Stimulated activated naive CD8-positive, alpha-beta T cell treated with anti-CD3 and anti-CD28 coated beads, Interleukin-15, amount 100 ng/mL, for 72 hours (primary cell): ENCODE measurements around the gene FAF1.

Source experiments
- ATAC-seq: fragments of 150-1000 bp; cut with Tn5 transposase; 2 replicates; pipeline ENCODE4 v1.10.0; 2021; ENCODE audit warnings: mild to moderate bottlenecking, moderate library complexity
- DNase-seq, 2 donors: peaks; one replicate each; pipeline ENCODE4 v3.0.0; 2021 to 2022
- H3K27ac Mint-ChIP-seq, 2 donors: one replicate each; pipeline ENCODE4 v1.8.0; 2022; ENCODE audit warnings: mild to moderate bottlenecking in 2 of 2, mixed read lengths in 2 of 2, moderate library complexity in 2 of 2
- H3K27me3 Mint-ChIP-seq: one replicate; pipeline ENCODE4 v1.8.0; 2022; ENCODE audit warnings: mixed read lengths
- H3K4me1 Mint-ChIP-seq: one replicate; pipeline ENCODE4 v1.8.0; 2022; ENCODE audit warnings: mild to moderate bottlenecking, mixed read lengths
- H3K4me3 Mint-ChIP-seq, 2 donors: one replicate each; pipeline ENCODE4 v1.8.0; 2022; ENCODE audit warnings: mild to moderate bottlenecking in 2 of 2, mixed read lengths in 2 of 2, moderate library complexity in 1 of 2
- H3K9me3 Mint-ChIP-seq, 2 donors: one replicate each; pipeline ENCODE4 v1.8.0; 2022; ENCODE audit warnings: mixed read lengths in 2 of 2

The FAF1 gene

DNA sequence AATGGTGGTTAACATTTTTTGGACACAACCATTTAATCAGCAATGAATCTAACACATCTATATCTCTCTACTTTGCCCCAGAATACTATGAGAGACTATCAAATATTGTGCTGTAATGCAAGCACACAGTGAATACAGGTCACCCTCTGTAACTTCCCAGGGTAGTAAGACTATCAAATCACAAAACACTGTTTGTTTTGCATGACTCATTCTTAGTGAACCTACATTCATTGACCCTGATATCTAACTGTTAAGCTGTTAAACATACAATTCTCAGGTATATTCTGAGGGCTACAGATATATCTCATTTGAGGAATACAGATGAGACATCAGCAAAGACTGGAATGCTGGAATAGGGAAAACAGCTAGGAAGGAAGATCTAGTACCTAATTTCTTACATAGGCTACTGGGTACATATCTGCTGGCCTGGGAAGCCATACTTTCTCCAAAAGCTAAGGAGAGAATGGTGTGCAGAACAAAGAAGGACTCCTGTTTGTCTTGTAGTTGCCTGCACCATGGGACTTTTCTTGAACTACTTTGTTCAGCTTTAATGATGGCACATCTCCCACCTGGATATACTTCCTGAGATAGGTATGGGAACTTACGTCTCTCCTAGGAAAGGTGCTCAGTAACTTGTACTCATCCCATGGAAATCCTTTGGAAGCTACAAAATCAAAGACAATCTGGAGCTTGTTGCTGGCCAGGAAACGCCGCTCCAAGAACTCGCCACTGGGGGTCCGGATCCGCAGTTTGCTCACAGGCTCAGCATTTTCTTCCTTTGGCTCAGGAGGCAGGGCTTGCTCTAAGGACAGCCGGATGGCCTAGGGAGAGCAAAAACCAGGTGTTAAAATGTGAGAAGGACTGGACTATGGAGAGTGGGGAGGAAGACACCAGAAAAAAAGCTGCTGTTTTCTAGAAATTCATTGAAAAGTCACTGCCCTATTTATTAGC is 484.9 kb downstream of the FAF1 start:
- Mint-ChIP-seq H3K4me3 (no peak overlapping the region), H3K27ac (no peak overlapping the region), H3K27me3 (no peaks in the 10 kb centered on the region), H3K9me3 (no peaks in the 10 kb centered on the region), H3K4me1 (no peaks in the 10 kb centered on the region)
- no peak for ATAC-seq
- no peak for DNase-seq

DNA sequence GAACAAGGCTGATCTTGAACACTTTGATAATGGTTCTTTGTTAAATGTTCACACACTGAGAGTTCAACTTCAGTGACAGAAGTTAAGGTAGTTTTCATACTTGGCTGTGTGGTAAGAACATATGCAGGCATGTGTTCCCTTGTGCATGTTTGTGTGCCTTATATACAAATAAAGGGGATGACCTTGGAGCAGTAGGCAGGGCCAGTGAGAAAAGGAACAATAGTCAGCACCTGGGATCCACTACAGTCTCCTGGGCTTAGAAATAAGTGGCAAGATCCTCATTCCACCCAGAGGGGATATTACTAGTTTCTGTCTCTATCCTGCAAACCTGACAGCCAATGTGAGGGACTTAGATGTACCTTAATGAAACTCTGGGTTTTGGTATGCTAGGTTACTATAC is 486.6 kb downstream of the FAF1 start:
- ATAC-seq, result no peak
- Mint-ChIP-seq H3K27ac (no peak overlapping the region), H3K9me3 (no peaks in the 10 kb centered on the region), H3K4me3 (no peak overlapping the region), H3K4me1 (no peaks in the 10 kb centered on the region), H3K27me3 (no peaks in the 10 kb centered on the region)
- no peak for DNase-seq

DNA sequence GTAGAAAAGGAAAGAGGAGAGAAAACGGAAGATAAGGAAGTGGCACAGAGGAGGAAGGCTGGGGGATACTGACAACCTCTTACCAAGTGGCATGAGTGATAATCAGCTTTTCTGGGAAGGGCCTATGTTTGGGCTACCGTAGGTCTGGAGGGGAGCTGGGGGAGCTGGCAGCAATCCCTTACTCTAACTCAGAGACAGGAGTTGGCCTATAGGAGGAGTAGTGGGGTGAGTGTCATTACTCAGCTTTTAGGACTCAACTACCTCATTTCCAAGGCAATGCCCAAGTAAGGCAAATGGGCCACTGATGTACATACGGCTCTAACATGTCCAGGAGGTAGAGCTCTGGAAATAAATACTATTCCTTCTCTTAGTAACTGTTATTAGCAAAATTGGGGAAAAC is 488.1 kb downstream of the FAF1 start:
- ATAC-seq (no peak), DNase-seq (no peak)
- Mint-ChIP-seq H3K4me3 (no peak overlapping the region), H3K9me3 (no peaks in the 10 kb centered on the region), H3K27ac (no peak overlapping the region), H3K4me1 (no peaks in the 10 kb centered on the region), H3K27me3 (no peaks in the 10 kb centered on the region)

DNA sequence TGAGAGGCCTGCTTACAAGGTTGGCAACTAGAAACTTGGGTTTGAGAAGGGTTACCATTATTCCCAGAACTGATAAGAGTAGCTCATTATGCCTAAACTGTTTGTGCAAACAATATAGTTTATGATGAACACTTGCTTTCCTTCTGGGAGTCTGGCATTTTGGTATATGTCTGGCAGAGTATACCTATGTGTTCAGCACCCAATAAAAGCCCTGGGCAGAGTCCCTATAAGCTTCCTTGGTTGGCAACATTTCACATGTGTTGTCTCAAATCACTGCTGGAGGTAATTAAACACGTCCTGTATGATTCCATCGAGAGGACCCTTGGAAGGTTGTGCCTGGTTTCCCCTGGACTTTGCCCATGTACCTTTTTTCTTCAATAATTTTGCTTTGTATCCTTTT is 497.1 kb downstream of the FAF1 start:
- Mint-ChIP-seq H3K27ac (peak overlapping the region in 1 of 2 donors; percentile 42), H3K4me3 (no peak overlapping the region), H3K9me3 (no peaks in the 10 kb centered on the region), H3K27me3 (no peaks in the 10 kb centered on the region), H3K4me1 (peaks cover 6% of the 10 kb centered on the region)
- no peak for DNase-seq
- no peak for ATAC-seq

DNA sequence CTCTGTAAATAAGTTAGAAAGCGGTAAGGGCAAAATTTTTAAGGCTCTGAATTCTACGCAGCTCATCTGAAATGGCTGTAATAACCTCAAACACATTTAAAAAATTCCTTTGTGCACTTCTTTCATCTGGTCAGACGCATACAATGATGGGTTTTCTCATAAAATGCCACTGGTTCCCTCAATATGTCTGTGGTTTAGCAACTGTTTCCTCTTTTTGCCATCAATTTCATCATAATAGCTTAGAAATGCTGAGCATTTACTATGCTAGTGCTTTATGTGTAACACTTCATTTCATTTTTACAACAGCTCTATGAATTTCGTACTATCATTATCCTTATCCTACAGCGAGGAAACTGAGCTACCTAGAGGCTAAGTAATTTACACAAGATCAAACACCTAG is 501.6 kb downstream of the FAF1 start:
- H3K4me3 Mint-ChIP-seq, result no peak overlapping the region
- peak overlapping the region in 1 of 2 donors; percentile 71 for H3K27ac Mint-ChIP-seq
- no peaks in the 10 kb centered on the region for H3K9me3 Mint-ChIP-seq
- DNase-seq (no peak), ATAC-seq (peak; percentile 59)
- peaks cover 14% of the 10 kb centered on the region for H3K4me1 Mint-ChIP-seq
- H3K27me3 Mint-ChIP-seq, result no peaks in the 10 kb centered on the region

DNA sequence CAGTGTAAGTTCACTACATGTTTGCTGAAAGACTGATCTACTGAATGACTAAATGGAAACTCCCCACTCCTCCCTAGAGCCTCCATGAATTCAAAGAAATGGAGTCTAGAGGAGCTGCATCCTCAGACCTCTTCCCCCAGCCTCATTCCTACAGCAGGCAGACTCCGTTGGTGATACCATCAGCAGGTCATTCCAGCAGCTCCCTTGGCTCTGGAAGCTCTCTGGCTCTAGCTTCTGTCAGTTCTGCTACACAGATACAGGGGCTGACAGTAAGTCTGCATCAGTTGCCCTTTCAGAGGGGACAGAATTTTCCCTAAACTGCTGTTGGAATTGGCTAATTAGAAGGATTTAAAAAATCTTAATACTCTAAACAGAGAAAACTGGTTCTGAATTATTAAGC is 505.2 kb downstream of the FAF1 start:
- Mint-ChIP-seq H3K9me3 (no peaks in the 10 kb centered on the region), H3K4me3 (no peak overlapping the region), H3K4me1 (peaks cover 41% of the 10 kb centered on the region), H3K27me3 (no peaks in the 10 kb centered on the region), H3K27ac (peak overlapping the region; percentile 13 to 57)
- ATAC-seq (no peak), DNase-seq (no peak)

DNA sequence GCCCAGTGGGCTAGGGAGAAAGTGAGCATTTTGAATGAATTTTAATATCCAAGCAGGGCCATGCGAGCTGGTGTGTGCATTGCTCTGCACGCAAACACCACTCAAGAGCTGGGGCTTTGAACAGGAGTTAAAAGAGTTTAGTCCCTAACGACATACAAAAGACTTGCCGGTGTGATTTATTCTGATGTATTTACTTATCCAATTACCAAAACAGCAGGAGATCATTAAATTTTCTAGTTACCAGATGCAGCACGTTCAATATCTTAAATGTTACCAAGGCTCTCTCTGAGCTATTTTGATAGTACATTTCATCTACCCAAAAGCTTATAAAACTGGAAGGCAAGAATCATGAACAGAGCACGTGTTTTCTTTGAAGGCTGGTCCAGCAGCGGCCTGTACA is 506.8 kb downstream of the FAF1 start:
- H3K27me3 Mint-ChIP-seq, result no peaks in the 10 kb centered on the region
- peaks cover 35% of the 10 kb centered on the region for H3K4me1 Mint-ChIP-seq
- no peaks in the 10 kb centered on the region for H3K9me3 Mint-ChIP-seq
- no peak overlapping the region for H3K27ac Mint-ChIP-seq
- no peak overlapping the region for H3K4me3 Mint-ChIP-seq
- DNase-seq (no peak), ATAC-seq (no peak)

DNA sequence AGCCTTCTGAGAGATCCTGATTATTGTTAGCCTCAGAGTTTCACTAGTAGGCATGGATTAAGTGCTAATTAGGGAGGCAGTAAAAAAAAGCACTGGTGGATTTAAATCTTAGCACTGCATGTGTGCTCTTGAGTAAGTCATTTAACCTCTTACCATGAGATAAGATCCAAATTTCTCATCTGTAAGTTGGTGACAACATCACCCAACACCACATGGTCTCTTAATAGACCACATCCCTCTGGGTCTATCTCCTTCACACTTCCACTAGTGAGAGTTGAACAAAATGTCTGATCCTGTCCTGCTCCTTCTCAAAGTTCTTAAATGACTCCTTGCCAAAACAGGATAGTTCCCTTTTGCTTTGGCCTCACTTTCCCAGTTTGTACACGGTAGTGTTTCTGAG is 507.4 kb downstream of the FAF1 start:
- no peak overlapping the region for H3K4me3 Mint-ChIP-seq
- DNase-seq (no peak), ATAC-seq (peak; percentile 70)
- no peaks in the 10 kb centered on the region for H3K27me3 Mint-ChIP-seq
- peaks cover 35% of the 10 kb centered on the region for H3K4me1 Mint-ChIP-seq
- H3K27ac Mint-ChIP-seq, result no peak overlapping the region
- no peaks in the 10 kb centered on the region for H3K9me3 Mint-ChIP-seq

DNA sequence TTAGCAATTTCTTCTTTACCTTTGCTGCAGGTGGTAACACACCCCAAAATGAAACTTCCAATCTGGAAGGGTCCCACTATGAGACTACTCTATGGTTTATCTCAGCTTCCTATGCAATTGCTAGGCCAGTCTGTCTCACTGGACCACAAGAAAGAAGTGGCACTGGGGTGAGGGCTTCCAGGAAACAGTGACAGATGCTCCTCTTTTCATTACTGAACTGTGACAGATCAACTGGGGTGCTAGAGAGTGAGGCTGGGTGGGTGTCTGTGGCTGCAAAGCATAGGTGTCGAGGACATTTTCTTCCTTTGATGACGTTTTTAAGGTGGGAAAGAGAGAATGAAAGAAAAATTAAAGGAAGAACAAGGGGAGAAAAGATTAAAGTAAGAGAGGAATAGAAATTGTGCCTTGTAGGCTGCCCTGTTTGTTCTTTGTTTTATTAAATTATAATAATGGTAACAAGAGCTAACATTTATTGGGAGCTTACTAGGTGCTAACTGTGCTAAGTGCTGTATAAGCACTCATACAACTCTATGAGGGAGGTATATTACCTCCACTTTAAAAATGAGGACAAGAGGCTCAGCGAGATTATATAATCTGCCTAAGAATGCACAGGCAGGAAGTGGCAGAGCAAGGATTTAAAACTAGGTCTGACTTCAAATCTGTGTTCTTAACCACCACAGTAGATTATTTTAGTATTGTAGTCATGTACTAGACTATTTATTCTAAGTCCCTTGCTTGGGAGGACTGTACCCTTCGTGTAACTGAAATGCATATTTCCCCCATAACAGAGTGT is 509.0 kb downstream of the FAF1 start:
- Mint-ChIP-seq H3K27ac (peak overlapping the region in 1 of 2 donors; percentile 15), H3K4me3 (peak overlapping the region in 1 of 2 donors; percentile 2), H3K4me1 (peaks cover 35% of the 10 kb centered on the region), H3K27me3 (no peaks in the 10 kb centered on the region), H3K9me3 (no peaks in the 10 kb centered on the region)
- peak; percentile 84 for ATAC-seq
- DNase-seq, result peak in 1 of 2 donors; percentile 29

DNA sequence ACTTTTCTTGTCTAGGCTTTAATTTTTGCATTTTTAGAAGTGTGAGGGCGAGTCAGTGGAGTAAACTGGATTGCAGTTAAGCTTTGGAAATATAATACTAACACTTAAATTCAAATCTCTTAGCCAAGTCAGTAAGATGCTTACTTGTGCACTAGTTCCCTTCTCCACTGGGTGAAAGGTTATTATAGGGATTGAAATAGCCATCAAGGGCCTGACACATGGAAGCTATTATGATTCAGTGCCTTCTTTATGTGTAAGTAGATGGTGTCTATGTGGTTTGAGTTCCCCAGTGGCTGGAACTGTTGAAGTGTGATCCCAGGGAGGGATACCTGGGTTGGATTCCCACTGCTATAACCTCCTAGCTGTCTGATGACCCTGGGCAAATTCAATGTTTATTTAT is 512.1 kb downstream of the FAF1 start:
- no peaks in the 10 kb centered on the region for H3K9me3 Mint-ChIP-seq
- no peak overlapping the region for H3K27ac Mint-ChIP-seq
- DNase-seq (no peak), ATAC-seq (no peak)
- peaks cover 21% of the 10 kb centered on the region for H3K4me1 Mint-ChIP-seq
- no peaks in the 10 kb centered on the region for H3K27me3 Mint-ChIP-seq
- H3K4me3 Mint-ChIP-seq, result no peak overlapping the region

DNA sequence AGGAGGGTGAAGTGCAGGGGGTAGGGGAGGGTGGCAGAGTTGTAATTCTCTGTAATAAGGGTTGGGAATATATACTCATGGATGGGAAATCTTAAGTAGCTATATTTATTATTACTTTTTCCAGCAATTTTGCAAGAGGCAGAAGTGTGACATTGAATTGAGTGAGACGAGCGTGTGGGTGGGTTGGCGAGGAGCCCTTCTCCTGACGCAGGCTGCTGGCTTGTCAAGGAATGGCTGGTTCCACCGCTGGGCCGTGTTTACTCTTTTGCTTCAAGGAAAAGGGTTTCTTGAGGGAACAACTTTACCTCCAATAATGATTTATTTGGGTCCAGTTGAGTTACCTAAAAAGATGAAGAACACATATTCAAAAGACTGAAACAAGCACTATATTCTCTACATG is 518.9 kb downstream of the FAF1 start:
- H3K9me3 Mint-ChIP-seq, result no peaks in the 10 kb centered on the region
- no peak overlapping the region for H3K27ac Mint-ChIP-seq
- ATAC-seq (no peak), DNase-seq (no peak)
- no peak overlapping the region for H3K4me3 Mint-ChIP-seq
- peaks cover 7% of the 10 kb centered on the region for H3K4me1 Mint-ChIP-seq
- no peaks in the 10 kb centered on the region for H3K27me3 Mint-ChIP-seq

DNA sequence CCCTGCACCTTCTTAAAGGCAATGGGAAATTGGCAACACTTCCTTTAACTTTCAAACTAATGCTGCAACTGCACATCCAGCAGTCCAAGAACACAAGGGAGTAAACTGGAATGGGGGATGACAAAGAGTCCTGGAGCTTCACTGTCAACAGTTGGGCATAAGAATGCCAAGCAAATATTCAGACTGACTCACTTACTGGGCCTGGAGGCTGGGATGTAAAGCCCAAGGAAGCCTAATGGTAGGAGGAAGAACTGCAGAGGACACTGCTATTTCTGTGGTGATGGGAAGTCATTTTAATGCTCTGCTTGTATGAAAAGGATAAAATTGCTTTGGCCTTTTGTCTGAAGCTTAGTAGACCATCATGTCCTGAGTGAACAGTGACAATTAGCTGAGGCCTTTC is 521.1 kb downstream of the FAF1 start:
- Mint-ChIP-seq H3K4me3 (no peak overlapping the region), H3K27me3 (no peaks in the 10 kb centered on the region), H3K9me3 (no peaks in the 10 kb centered on the region), H3K27ac (no peak overlapping the region), H3K4me1 (peaks cover 7% of the 10 kb centered on the region)
- DNase-seq, result no peak
- ATAC-seq, result no peak

DNA sequence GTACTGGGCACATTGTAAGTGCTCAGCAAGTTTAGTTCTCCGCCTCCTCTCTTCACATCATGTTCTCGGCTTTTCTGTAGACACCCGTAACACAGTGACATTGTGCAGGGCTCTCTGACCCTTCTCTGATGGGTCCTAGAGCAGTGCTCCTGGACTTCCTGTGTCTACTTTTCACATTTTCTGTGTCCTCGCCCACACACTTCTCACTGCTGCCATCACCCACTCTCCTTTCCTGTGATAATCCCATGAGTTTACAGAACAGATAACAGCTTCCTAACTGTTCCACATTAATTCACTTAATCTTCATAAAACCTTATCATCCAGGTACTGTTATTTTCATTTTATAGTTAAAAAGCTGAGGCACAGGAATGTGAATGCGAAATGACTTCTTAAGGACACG is 523.6 kb downstream of the FAF1 start:
- no peak for DNase-seq
- peaks cover 17% of the 10 kb centered on the region for H3K27me3 Mint-ChIP-seq
- no peak overlapping the region for H3K27ac Mint-ChIP-seq
- H3K4me3 Mint-ChIP-seq, result no peak overlapping the region
- no peaks in the 10 kb centered on the region for H3K9me3 Mint-ChIP-seq
- ATAC-seq, result no peak
- H3K4me1 Mint-ChIP-seq, result peaks cover 7% of the 10 kb centered on the region

DNA sequence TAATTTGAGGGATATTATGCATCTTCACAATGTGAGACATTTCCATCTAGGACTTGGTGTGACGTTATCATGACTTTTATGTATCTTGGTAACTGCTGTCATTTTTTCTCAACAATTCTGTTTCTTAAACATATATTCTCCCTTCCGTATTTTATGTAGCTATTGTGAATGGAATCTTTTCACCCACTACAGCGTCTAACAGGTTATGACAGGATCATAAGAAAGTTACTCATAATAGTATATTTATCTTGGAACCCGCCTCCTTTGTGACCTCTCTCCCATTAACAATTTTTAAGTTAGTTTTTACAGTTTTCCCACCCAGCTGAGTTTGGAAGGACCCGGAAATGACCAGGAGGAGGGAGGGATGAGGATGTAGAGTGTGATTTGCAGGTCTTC is 530.1 kb downstream of the FAF1 start:
- H3K9me3 Mint-ChIP-seq, result no peaks in the 10 kb centered on the region
- no peak overlapping the region for H3K4me3 Mint-ChIP-seq
- peaks cover 50% of the 10 kb centered on the region for H3K4me1 Mint-ChIP-seq
- H3K27me3 Mint-ChIP-seq, result peaks cover 80% of the 10 kb centered on the region
- H3K27ac Mint-ChIP-seq, result peak overlapping the region in 1 of 2 donors; percentile 20
- no peak for DNase-seq
- ATAC-seq, result no peak

DNA sequence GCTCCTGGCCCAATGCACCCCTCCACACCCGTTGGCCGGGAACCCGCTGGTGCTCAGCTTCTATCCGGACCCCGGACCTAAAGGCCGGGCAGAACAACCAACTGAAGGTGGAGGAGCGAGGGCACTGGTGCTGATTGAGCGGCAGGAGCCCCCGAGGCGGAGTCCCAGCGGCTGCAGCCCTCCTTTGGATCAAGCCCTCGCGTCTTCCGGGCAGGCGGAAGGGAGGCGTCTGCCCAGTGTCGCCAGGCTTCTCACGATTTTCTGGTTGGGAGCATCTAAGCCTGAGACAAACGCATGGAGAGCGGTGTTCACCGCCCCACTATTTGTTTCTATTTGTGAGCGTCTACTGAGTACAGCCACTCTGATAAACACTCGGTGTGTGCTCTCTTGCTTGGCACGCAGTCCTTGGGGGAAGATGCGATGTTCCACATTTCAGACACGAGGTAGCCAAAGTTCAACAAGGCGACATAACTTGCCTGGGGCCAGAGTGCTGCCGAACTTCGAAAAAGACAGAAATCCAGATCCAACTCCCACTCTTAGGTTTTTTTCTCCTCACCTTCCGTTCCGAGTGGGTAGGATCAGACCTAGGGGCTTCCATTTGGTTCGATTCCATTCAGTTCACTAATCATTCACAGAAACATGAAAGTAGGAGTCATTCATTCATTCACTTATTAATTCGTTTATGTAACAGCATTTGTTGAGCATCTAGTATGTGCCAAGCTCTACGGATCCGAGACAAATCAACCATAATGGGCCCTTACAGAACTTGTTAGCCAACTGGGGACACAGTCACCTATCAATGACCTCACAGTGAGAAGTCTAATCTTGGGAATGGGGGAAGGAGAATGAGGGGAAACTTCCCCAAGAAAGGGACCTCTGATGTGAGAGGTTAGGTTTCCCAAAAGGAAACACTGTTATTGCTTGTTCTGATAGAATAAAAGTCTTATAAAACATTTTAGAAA is 532.0 kb downstream of the FAF1 start:
- peaks cover 69% of the 10 kb centered on the region for H3K4me1 Mint-ChIP-seq
- peaks cover 98% of the 10 kb centered on the region for H3K27me3 Mint-ChIP-seq
- DNase-seq (peak in 1 of 2 donors; percentile 17), ATAC-seq (no peak)
- no peak overlapping the region for H3K27ac Mint-ChIP-seq
- H3K4me3 Mint-ChIP-seq, result peak overlapping the region; percentile 9 to 50
- H3K9me3 Mint-ChIP-seq, result no peaks in the 10 kb centered on the region
